GM12878 (cell line): ENCODE data around the gene LYPD6. TPM values are rescaled to one million over a fixed set of nuclear protein-coding genes. Genes with fewer than 3 reads are reported as not detected.

ENCODE experiments used
- ATAC-seq: fragments of 200-7000 bp; cut with Tn5 transposase; 3 replicates; pipeline ENCODE4 v1.9.1; 2020; ENCODE audit warnings: mild to moderate bottlenecking, moderate library complexity
- BruUV-seq: library from RNA; stranded (reverse); fragments of 400-500 nt; replicated peaks from 2 replicates; lab custom pipeline; 2021; lab: Mats Ljungman, UMichigan
- CTCF ChIA-PET: fragments of 300-600 bp; sonication (Branson Sonifier 250); formaldehyde crosslinking; extraction: SDS; loops from one replicate; lab custom pipeline; 2021; ENCODE audit warnings: inconsistent platforms; lab: Yijun Ruan, JAX
- POLR2A ChIA-PET: fragments of 350-600 bp; formaldehyde crosslinking; extraction: SDS; loops from one replicate; lab custom pipeline; 2021; ENCODE audit warnings: inconsistent platforms; lab: Charles Lee
- RAD21 ChIA-PET: fragments of 300-600 bp; sonication (Branson Sonifier 250); formaldehyde crosslinking; loops from one replicate; lab custom pipeline; 2023; ENCODE audit warnings: antibody characterized with exemption; ENCODE audit not compliant: unreplicated experiment; lab: Charles Lee
- SMC1A ChIA-PET: fragments of 300-600 bp; sonication (Branson Sonifier 250); formaldehyde crosslinking; loops from one replicate; lab custom pipeline; 2023; ENCODE audit not compliant: unreplicated experiment, uncharacterized antibody; lab: Charles Lee
- DNase-seq: peaks from one replicate; pipeline ENCODE4 v3.0.0-alpha.2; 2011; ENCODE audit warnings: low read depth, low spot score
- FAIRE-seq: peaks from 3 replicates; lab custom pipeline; 2011; peaks lifted over from hg19 to GRCh38; lab: Jason Lieb, UNC
- H2AFZ ChIP-seq: 2 replicates; pipeline ENCODE4 v1.6.0; 2011; ENCODE audit warnings: low read depth, low read length, control low read depth; ENCODE audit not compliant: control insufficient read depth
- H3K27ac ChIP-seq: 2 replicates; pipeline ENCODE4 v1.5.1; 2011; ENCODE audit warnings: control low read depth; ENCODE audit not compliant: control insufficient read depth, insufficient read depth
- H3K27me3 ChIP-seq, 2 experiments: replicated peaks in 1 of 2; 2 replicates each; pipeline versions ENCODE4 v1.6.0 to v1.6.1; 2011; ENCODE audit warnings: low read length in 1 of 2; ENCODE audit not compliant: control insufficient read depth in 2 of 2, insufficient read depth in 2 of 2
- H3K36me3 ChIP-seq, 2 experiments: 2 replicates each; pipeline ENCODE4 v1.5.1; 2011; ENCODE audit warnings: low read length in 1 of 2; ENCODE audit not compliant: control insufficient read depth in 2 of 2, insufficient read depth in 2 of 2
- H3K4me1 ChIP-seq: 2 replicates; pipeline ENCODE4 v1.6.1; 2011; ENCODE audit warnings: mild to moderate bottlenecking, low read length, moderate library complexity, mixed read lengths; ENCODE audit not compliant: control insufficient read depth, insufficient read depth
- H3K4me2 ChIP-seq: 2 replicates; pipeline ENCODE4 v1.6.0; 2011; ENCODE audit warnings: control low read depth; ENCODE audit not compliant: control insufficient read depth, insufficient read depth
- H3K4me3 ChIP-seq: fragments of 200-600 bp; sonication (generic); 2 replicates; pipeline ENCODE4 v1.5.1; 2016
- H3K79me2 ChIP-seq: 2 replicates; pipeline ENCODE4 v1.6.0; 2011; ENCODE audit warnings: low read length; ENCODE audit not compliant: control insufficient read depth, insufficient read depth
- H3K9ac ChIP-seq: 2 replicates; pipeline ENCODE4 v1.8.0; 2011; ENCODE audit warnings: low read length, control low read depth, mixed read lengths; ENCODE audit not compliant: control insufficient read depth, insufficient read depth
- H3K9me3 ChIP-seq: replicated peaks from 3 replicates; pipeline ENCODE4 v1.5.1; 2011; ENCODE audit warnings: mild to moderate bottlenecking, low read length; ENCODE audit not compliant: control insufficient read depth, insufficient read depth
- H4K20me1 ChIP-seq: 2 replicates; pipeline ENCODE4 v1.6.0; 2011; ENCODE audit not compliant: control insufficient read depth, insufficient read depth
- BRCA1 ChIP-seq: IDR thresholded peaks from 2 replicates; pipeline ENCODE4 v1.6.1; 2011; ENCODE audit warnings: low read depth, low read length, improper control_type of control experiment
- NFIC ChIP-seq: IDR thresholded peaks from 2 replicates; pipeline ENCODE4 v1.6.1; 2012; ENCODE audit warnings: low read depth, mild to moderate bottlenecking, inconsistent platforms, low read length, moderate library complexity
- NFXL1 ChIP-seq: fragments of 450-650 bp; IDR thresholded peaks from 2 replicates; pipeline ENCODE4 v1.6.1; 2017; ENCODE audit warnings: antibody characterized with exemption, mild to moderate bottlenecking, borderline replicate concordance
- NR2C2 ChIP-seq: IDR thresholded peaks from 2 replicates; pipeline ENCODE4 v1.6.1; 2011; ENCODE audit warnings: borderline replicate concordance, low read depth; ENCODE audit not compliant: control insufficient read depth, insufficient read length
- NRF1 ChIP-seq: conservative IDR thresholded peaks from 2 replicates; pipeline ENCODE4 v1.6.1; 2011; ENCODE audit warnings: mild to moderate bottlenecking, low read depth, low read length, improper control_type of control experiment
- POLR2AphosphoS2 ChIP-seq: IDR thresholded peaks from 2 replicates; pipeline ENCODE4 v1.6.1; 2011; ENCODE audit warnings: low read depth, mild to moderate bottlenecking, low read length, improper control_type of control experiment, moderate library complexity
- RCOR1 ChIP-seq: conservative IDR thresholded peaks from 2 replicates; pipeline ENCODE4 v1.6.1; 2012; ENCODE audit warnings: low read depth, low read length, improper control_type of control experiment
- SIN3A ChIP-seq: IDR thresholded peaks from 2 replicates; pipeline ENCODE4 v1.6.1; 2012; ENCODE audit warnings: low read depth, low read length, improper control_type of control experiment
- TBL1XR1 ChIP-seq: IDR thresholded peaks from 2 replicates; pipeline ENCODE4 v1.6.1; 2012; ENCODE audit warnings: low read depth, low read length, improper control_type of control experiment
- WGBS: methylation state at CpG from one replicate; pipeline ENCODE4 v1.1.6; 2016; ENCODE audit warnings: low lambda C conversion rate; ENCODE audit not compliant: insufficient replicate concordance, insufficient coverage; ENCODE audit errors: missing lambda C conversion rate; 5-methylcytosine and 5-hydroxymethylcytosine counted together
- in situ Hi-C: fragments of 300-500 bp; cut with MboI; formaldehyde crosslinking; loops from 9 replicates; pipeline ENCODE4 v1.14.3; 2018; ENCODE audit warnings: mixed read lengths
- intact Hi-C: fragments of 100-400 bp; cut with micrococcal nuclease; formaldehyde crosslinking; loops from one replicate; pipeline ENCODE4 v1.14.2; 2022; ENCODE audit not compliant: unreplicated experiment
- polyA plus RNA-seq, 11 experiments: library from polyadenylated mRNA; depleted of rRNA in 4 of 11; unstranded in 6 of 11; stranded (reverse) in 5 of 11; fragments of >200 nt; fragmentation: Nextera tagmentation in 4 of 11; fragmentation: Illumina TruSeq in 1 of 11; extraction: Ambion mirVana in 4 of 11; extraction: Trizol in 1 of 11; gene quantifications; 1 replicate in 1 of 11; 2 replicates in 10 of 11; pipeline versions ENCODE4 v1.2.1 to v1.2.3, GENCODE V29; 2011 to 2016; ENCODE audit warnings: inconsistent platforms in 2 of 11, missing spikeins in 2 of 11, low read depth in 1 of 11
- total RNA-seq, 4 experiments: library from RNA; depleted of rRNA in 3 of 4; stranded (reverse); fragments of >200 nt in 3 of 4; fragmentation: Illumina TruSeq in 1 of 4; extraction: Trizol in 1 of 4; gene quantifications; 2 replicates each; pipeline versions ENCODE4 v1.2.1 to v1.2.3, GENCODE V29; 2013 to 2021
- TF ChIP-seq, protein P1 (sequence below): IDR thresholded peaks from 2 replicates; pipeline ENCODE4 v1.6.1; 2012; ENCODE audit warnings: improper control_type of control experiment, low read depth, low read length; ENCODE audit not compliant: insufficient replicate concordance

The LYPD6 gene
- total and polyA plus RNA-seq, 10 of the 15 experiments (the other 5 are each of a cell fraction or from before 2014, with no cell fraction given), result not detected

DNA sequence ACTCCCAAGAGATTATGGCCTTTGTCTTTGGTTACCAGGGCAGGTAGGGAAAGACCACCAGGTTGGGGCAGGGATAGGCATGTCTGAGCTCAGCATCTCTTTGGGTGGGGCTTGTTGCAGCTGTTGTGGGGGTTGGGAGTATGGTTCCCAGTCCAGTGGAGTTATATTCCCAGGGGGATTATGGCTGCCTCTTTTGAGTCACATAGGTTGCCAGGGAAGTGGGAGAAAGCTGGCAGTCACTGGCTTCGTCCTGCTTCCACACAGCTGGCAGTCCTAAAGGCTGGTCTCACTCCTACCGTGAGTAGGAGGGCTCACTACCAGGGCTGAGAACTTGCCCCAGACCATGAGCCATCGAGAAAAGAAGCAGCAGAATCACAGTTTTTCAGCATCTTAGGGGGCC is 79.1 kb downstream of the LYPD6 start:
- POLR2A ChIA-PET, result no interaction called here
- Histone ChIP-seq H3K79me2 (no peaks in the 10 kb centered on the region), H3K9me3 (no peaks in the 10 kb centered on the region), H3K27me3 (no peaks in the 10 kb centered on the region), H3K4me1 (no peaks in the 10 kb centered on the region), H2AFZ (no peak overlapping the region), H3K4me3 (no peak overlapping the region), H3K9ac (no peak overlapping the region), H3K27ac (no peak overlapping the region), H3K36me3 (no peaks in the 10 kb centered on the region), H4K20me1 (no peaks in the 10 kb centered on the region), H3K4me2 (no peak overlapping the region)
- FAIRE-seq (no peak), ATAC-seq (no peak), DNase-seq (no peak)
- CTCF ChIA-PET, result no interaction called here
- in situ Hi-C loops, result no loop called here
- intact Hi-C loops, result no loop called here
- TF ChIP-seq NFIC (no peak), NFXL1 (no peak), POLR2AphosphoS2 (no peak), SIN3A (no peak), BRCA1 (no peak), NR2C2 (no peak), TBL1XR1 (no peak), RCOR1 (no peak), NRF1 (no peak)
- TF ChIP-seq, protein P1, sequence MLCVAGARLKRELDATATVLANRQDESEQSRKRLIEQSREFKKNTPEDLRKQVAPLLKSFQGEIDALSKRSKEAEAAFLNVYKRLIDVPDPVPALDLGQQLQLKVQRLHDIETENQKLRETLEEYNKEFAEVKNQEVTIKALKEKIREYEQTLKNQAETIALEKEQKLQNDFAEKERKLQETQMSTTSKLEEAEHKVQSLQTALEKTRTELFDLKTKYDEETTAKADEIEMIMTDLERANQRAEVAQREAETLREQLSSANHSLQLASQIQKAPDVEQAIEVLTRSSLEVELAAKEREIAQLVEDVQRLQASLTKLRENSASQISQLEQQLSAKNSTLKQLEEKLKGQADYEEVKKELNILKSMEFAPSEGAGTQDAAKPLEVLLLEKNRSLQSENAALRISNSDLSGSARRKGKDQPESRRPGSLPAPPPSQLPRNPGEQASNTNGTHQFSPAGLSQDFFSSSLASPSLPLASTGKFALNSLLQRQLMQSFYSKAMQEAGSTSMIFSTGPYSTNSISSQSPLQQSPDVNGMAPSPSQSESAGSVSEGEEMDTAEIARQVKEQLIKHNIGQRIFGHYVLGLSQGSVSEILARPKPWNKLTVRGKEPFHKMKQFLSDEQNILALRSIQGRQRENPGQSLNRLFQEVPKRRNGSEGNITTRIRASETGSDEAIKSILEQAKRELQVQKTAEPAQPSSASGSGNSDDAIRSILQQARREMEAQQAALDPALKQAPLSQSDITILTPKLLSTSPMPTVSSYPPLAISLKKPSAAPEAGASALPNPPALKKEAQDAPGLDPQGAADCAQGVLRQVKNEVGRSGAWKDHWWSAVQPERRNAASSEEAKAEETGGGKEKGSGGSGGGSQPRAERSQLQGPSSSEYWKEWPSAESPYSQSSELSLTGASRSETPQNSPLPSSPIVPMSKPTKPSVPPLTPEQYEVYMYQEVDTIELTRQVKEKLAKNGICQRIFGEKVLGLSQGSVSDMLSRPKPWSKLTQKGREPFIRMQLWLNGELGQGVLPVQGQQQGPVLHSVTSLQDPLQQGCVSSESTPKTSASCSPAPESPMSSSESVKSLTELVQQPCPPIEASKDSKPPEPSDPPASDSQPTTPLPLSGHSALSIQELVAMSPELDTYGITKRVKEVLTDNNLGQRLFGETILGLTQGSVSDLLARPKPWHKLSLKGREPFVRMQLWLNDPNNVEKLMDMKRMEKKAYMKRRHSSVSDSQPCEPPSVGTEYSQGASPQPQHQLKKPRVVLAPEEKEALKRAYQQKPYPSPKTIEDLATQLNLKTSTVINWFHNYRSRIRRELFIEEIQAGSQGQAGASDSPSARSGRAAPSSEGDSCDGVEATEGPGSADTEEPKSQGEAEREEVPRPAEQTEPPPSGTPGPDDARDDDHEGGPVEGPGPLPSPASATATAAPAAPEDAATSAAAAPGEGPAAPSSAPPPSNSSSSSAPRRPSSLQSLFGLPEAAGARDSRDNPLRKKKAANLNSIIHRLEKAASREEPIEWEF, result no peak
- BruUV-seq, result no TSS peak
- RAD21 ChIA-PET, result no interaction called here
- SMC1A ChIA-PET, result interaction anchor here (0.6 kb wide), 1 partner anchor 120 kb away, joined by 3 read pairs; no protein-coding TSS in a partner anchor
- WGBS, result 29% methylated on average over 3 of the region's 3 CpGs
